ENCODE measurements around the gene UST.

Gene UST

DNA sequence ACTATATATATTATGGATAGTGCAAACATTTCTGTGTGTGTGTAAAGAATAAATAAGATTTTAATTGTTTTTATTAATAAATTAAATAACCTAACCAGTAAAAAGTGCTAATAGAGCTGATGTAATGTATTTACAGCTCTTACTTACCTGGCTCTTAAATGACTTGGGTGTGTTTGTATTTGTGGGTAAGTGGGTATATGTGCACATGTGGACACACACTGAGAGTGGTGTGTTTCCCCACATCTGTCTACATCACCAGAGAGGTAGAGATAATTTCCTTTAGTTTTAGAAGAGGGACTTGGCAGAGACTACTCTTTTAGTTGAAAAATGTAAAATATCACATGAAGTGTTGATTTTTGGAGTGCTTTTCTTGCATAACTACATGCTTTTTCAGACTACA, 76.0 kb downstream of the UST start:
- in situ Hi-C loops (cut with MboI; ENCODE audit: low sequenced_read_pairs, unreplicated experiment), result no loop called here
- TF ChIP-seq, protein P1, sequence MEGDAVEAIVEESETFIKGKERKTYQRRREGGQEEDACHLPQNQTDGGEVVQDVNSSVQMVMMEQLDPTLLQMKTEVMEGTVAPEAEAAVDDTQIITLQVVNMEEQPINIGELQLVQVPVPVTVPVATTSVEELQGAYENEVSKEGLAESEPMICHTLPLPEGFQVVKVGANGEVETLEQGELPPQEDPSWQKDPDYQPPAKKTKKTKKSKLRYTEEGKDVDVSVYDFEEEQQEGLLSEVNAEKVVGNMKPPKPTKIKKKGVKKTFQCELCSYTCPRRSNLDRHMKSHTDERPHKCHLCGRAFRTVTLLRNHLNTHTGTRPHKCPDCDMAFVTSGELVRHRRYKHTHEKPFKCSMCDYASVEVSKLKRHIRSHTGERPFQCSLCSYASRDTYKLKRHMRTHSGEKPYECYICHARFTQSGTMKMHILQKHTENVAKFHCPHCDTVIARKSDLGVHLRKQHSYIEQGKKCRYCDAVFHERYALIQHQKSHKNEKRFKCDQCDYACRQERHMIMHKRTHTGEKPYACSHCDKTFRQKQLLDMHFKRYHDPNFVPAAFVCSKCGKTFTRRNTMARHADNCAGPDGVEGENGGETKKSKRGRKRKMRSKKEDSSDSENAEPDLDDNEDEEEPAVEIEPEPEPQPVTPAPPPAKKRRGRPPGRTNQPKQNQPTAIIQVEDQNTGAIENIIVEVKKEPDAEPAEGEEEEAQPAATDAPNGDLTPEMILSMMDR (IDR thresholded peaks at IDR 0.05; ENCODE audit: borderline replicate concordance, control extremely low read depth, extremely low read depth, insufficient read depth, missing control alignments), result no peak
- DNase-seq (ENCODE audit: low spot score), result no peak

DNA sequence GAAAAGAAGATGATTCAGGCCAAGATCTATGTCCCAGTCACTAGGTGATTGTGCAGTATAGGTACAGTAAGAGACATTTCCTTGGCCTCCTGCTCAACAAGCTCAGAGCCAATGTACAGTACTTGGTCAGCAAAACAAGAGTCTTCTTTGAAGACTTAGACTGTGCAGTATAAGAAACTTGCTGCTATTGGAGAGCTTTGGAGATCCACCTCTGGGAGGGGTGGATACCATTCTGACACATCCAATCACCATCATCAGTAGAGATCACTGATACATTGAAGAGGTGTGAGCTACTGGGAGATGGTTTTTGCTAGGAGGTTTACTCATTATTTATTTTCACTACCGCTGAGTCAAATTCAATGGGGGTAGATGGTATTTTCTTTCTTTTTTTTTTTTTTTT, 77.5 kb downstream of the UST start:
- DNase-seq (ENCODE audit: low spot score), result no peak
- TF ChIP-seq, protein P1 (IDR thresholded peaks at IDR 0.05; ENCODE audit: borderline replicate concordance, control extremely low read depth, extremely low read depth, insufficient read depth, missing control alignments), result no peak
- in situ Hi-C loops (cut with MboI; ENCODE audit: low sequenced_read_pairs, unreplicated experiment), result no loop called here

DNA sequence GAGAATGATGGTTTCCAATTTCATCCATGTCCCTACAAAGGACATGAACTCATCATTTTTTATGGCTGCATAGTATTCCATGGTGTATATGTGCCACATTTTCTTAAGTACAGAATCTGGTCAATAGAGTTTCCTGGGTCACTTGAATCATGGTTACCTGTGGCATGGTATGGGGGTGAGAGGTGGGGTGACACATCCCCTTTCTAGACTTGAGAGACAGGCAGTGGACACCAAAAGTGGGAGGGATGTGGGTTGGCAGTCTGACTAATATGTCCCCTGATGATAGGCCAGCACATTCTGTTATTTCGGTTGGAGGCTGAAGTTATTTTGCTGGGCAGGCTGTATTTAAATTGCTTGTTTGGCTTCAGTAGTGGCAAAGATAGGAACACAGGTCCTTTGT, 78.1 kb downstream of the UST start:
- in situ Hi-C loops (cut with MboI; ENCODE audit: low sequenced_read_pairs, unreplicated experiment), result no loop called here
- TF ChIP-seq, protein P1 (IDR thresholded peaks at IDR 0.05; ENCODE audit: borderline replicate concordance, control extremely low read depth, extremely low read depth, insufficient read depth, missing control alignments), result no peak
- DNase-seq (ENCODE audit: low spot score), result no peak

DNA sequence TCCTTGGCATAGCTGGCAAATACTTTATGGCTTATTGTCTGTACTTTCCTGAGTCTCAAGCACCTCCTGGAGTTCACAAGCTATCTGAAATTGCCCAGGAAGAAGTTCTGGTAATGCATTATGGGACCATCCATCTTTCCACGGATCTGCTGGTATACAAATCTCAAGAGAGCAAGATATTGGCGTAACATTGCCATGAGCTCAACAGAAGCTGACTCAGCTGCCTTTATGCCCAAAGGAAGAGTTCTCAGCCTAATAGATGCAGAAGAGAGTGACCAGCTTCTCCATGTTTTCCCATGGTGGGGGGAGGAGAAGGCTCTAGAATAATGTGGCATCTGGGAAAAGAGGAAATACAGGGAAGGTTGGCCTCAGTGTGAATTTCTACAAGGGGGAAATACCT, 78.7 kb downstream of the UST start:
- no peak for DNase-seq (ENCODE audit: low spot score)
- TF ChIP-seq, protein P1 (IDR thresholded peaks at IDR 0.05; ENCODE audit: borderline replicate concordance, control extremely low read depth, extremely low read depth, insufficient read depth, missing control alignments), result no peak
- in situ Hi-C loops (cut with MboI; ENCODE audit: low sequenced_read_pairs, unreplicated experiment), result no loop called here

DNA sequence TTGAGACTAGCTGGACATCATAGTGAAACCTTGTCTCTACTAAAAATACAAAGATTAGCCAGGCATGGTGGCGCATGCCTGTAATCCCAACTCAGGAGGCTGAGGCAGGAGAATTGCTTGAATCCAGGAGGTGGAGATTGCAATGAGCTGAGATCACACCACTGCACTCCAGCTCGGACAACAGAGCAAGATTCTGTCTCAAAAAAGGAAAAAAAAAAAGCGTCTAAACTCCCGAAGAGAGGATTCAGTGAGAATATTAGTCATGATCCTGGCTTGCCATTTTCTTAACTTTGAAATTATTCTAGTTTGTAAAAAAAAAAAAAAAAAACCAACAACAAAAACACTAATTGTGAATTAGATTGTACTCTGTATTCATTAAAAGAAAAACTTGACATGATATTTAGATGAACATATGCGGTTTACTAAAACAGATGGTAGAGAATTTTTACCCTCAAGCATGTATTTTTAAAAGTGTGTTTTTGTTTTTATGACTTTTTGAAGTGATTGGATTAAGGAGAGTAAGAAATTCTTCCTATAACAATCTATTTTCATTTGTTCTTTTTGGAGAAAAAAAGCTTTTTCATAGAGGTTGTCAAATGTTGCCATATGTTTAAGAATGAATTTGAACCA, 80.7 kb downstream of the UST start:
- TF ChIP-seq, protein P1 (IDR thresholded peaks at IDR 0.05; ENCODE audit: borderline replicate concordance, control extremely low read depth, extremely low read depth, insufficient read depth, missing control alignments), result no peak
- in situ Hi-C loops (cut with MboI; ENCODE audit: low sequenced_read_pairs, unreplicated experiment), result no loop called here

DNA sequence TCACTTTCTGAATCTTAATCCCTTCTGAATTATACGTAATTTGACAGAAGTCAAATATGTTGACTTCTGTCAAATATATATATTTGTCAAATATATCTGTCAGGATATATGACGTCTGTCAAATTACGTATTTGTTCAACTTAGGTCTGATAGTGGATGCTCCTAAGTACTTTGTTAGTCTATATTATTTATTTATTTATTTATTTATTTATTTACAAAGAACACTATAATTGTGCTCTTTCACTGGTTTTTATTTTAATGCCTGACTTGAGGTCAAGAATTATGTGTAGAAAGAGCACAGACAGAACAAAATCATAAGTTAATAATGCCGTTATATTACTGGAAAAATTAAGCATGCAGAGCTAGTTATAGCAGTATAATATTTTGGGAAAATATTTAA, 81.2 kb downstream of the UST start:
- TF ChIP-seq, protein P1 (IDR thresholded peaks at IDR 0.05; ENCODE audit: borderline replicate concordance, control extremely low read depth, extremely low read depth, insufficient read depth, missing control alignments), result no peak
- in situ Hi-C loops (cut with MboI; ENCODE audit: low sequenced_read_pairs, unreplicated experiment), result no loop called here

More for the DNA sequence above, 80.7 kb downstream of the UST start:
- DNase-seq (ENCODE audit: low spot score), result no peak

More for the DNA sequence above, 81.2 kb downstream of the UST start:
- DNase-seq (ENCODE audit: low spot score), result no peak
